HEK293 (cell line): ENCODE results near the gene SLC35F3.

ENCODE experiments used
- CTCF ChIP-seq: fragments of 450-650 bp; formaldehyde crosslinking; IDR thresholded peaks from 2 replicates; pipeline ENCODE4 v1.5.1; 2016; ENCODE audit warnings: missing biosample characterization, missing genetic modification characterization
- SCRT1 ChIP-seq: fragments of 450-650 bp; formaldehyde crosslinking; IDR thresholded peaks from 2 replicates; pipeline ENCODE4 v1.5.1; 2016; ENCODE audit warnings: missing biosample characterization, missing genetic modification characterization, borderline replicate concordance
- ZBTB20 ChIP-seq: fragments of 450-650 bp; formaldehyde crosslinking; IDR thresholded peaks from 2 replicates; pipeline ENCODE4 v1.5.1; 2016; ENCODE audit warnings: missing biosample characterization, missing genetic modification characterization
- ZFP3 ChIP-seq: fragments of 450-650 bp; formaldehyde crosslinking; IDR thresholded peaks from 2 replicates; pipeline ENCODE4 v1.5.1; 2016; ENCODE audit warnings: low read depth, missing biosample characterization, missing genetic modification characterization
- ZIC2 ChIP-seq: fragments of 450-650 bp; formaldehyde crosslinking; IDR thresholded peaks from 2 replicates; pipeline ENCODE4 v1.5.1; 2016; ENCODE audit warnings: missing biosample characterization, missing genetic modification characterization
- ZNF274 ChIP-seq, 2 experiments: fragments of 200-500 bp in 1 of 2; fragments of 450-650 bp in 1 of 2; sonication (Bioruptor generic) in 1 of 2; formaldehyde crosslinking in 1 of 2; IDR thresholded peaks; 2 replicates each; pipeline versions ENCODE4 v1.5.1 to v1.6.1; 2014 to 2016; ENCODE audit warnings: borderline replicate concordance in 1 of 2, inconsistent platforms in 1 of 2, low read length in 1 of 2, missing biosample characterization in 1 of 2, missing genetic modification characterization in 1 of 2
- ZNF433 ChIP-seq: fragments of 450-650 bp; formaldehyde crosslinking; IDR thresholded peaks from 2 replicates; pipeline ENCODE4 v1.5.1; 2016; ENCODE audit warnings: missing biosample characterization, missing genetic modification characterization, low read depth
- TF ChIP-seq, protein P1 (sequence below): fragments of 450-650 bp; formaldehyde crosslinking; IDR thresholded peaks from 2 replicates; pipeline ENCODE4 v1.5.1; 2016; ENCODE audit warnings: missing biosample characterization, missing genetic modification characterization

- no peak for TF ChIP-seq ZNF274 (IDR thresholded peaks at IDR 0.05; ENCODE audit: low read length)
- no peak for TF ChIP-seq ZNF274 (tag by site-specific recombination; IDR thresholded peaks at IDR 0.05; ENCODE audit: borderline replicate concordance)
- TF ChIP-seq, protein P1, sequence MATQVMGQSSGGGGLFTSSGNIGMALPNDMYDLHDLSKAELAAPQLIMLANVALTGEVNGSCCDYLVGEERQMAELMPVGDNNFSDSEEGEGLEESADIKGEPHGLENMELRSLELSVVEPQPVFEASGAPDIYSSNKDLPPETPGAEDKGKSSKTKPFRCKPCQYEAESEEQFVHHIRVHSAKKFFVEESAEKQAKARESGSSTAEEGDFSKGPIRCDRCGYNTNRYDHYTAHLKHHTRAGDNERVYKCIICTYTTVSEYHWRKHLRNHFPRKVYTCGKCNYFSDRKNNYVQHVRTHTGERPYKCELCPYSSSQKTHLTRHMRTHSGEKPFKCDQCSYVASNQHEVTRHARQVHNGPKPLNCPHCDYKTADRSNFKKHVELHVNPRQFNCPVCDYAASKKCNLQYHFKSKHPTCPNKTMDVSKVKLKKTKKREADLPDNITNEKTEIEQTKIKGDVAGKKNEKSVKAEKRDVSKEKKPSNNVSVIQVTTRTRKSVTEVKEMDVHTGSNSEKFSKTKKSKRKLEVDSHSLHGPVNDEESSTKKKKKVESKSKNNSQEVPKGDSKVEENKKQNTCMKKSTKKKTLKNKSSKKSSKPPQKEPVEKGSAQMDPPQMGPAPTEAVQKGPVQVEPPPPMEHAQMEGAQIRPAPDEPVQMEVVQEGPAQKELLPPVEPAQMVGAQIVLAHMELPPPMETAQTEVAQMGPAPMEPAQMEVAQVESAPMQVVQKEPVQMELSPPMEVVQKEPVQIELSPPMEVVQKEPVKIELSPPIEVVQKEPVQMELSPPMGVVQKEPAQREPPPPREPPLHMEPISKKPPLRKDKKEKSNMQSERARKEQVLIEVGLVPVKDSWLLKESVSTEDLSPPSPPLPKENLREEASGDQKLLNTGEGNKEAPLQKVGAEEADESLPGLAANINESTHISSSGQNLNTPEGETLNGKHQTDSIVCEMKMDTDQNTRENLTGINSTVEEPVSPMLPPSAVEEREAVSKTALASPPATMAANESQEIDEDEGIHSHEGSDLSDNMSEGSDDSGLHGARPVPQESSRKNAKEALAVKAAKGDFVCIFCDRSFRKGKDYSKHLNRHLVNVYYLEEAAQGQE (tag by site-specific recombination): no peak
- TF ChIP-seq CTCF (tag by site-specific recombination): no peak
- TF ChIP-seq SCRT1: no peak
- TF ChIP-seq ZNF433 (tag by site-specific recombination): no peak
- TF ChIP-seq ZFP3 (tag by site-specific recombination): no peak
- TF ChIP-seq ZBTB20 (tag by site-specific recombination): no peak
- no peak for TF ChIP-seq ZIC2
Observed at GRCh38 chr1:233959971-233960370, 55.5 kb downstream of the SLC35F3 start.
